ENCODE data around the gene MACF1.

MACF1 gene

DNA sequence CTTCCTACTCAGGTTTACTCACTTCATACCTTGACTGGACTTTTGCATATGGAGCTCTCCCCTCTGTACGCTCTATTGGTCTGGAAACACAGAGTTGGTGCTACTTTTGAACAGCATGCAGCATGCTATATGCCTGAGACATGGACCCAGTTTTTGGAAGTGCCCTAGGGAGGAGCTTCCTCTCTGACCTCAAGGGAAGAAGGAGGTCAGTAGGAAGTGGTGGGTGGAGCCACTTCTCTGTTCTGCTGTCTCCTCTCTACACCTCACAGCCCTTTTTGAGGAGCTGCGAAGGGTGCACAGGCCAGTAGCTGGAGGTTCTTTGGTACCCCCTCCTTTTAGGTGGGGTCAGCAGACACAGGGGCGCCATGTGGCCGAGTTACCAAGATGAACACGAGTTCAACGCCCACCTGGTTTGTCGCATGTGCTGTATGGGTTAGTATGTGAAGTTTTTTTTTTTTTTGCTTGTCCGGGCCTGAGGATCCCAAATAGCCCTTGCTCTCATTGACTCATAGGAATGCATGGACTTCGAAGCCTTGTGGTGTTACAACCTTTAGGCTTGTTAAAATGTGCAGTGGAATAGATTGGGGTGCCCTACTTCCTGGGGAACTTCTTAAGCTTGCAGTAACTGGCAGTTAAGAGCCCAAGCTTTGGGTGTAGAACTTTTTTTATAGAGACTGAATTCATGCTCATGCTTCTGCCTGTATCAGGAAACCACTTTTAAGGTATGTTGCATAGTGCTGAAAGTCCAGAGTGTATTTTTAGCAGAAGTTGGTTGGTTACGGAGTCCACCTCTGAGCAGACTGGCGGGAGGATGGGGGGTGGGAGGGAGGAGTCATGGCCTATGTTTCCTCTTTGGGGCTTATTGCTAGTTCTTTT is 10.7 kb downstream of the MACF1 start:
- peak; percentile 36 for DNase-seq

DNA sequence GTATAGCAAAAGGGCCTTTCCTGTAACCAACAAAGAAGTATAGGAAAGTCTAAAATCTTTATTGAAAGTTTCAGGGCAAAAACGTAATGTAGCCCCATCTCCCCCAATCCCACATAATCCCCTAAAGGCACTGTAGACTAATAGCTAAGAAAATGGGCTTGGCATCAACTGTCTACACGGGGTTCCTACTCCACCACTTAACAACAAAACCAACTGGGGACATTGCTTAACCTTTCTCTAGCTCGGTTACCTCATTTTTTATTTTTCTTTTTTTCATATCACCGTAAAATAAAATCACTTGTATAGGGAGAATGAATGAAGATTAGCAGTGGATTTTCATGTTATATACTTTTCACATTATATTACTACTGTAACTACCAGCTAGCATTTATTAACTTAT is 12.3 kb downstream of the MACF1 start:
- no peak for DNase-seq

DNA sequence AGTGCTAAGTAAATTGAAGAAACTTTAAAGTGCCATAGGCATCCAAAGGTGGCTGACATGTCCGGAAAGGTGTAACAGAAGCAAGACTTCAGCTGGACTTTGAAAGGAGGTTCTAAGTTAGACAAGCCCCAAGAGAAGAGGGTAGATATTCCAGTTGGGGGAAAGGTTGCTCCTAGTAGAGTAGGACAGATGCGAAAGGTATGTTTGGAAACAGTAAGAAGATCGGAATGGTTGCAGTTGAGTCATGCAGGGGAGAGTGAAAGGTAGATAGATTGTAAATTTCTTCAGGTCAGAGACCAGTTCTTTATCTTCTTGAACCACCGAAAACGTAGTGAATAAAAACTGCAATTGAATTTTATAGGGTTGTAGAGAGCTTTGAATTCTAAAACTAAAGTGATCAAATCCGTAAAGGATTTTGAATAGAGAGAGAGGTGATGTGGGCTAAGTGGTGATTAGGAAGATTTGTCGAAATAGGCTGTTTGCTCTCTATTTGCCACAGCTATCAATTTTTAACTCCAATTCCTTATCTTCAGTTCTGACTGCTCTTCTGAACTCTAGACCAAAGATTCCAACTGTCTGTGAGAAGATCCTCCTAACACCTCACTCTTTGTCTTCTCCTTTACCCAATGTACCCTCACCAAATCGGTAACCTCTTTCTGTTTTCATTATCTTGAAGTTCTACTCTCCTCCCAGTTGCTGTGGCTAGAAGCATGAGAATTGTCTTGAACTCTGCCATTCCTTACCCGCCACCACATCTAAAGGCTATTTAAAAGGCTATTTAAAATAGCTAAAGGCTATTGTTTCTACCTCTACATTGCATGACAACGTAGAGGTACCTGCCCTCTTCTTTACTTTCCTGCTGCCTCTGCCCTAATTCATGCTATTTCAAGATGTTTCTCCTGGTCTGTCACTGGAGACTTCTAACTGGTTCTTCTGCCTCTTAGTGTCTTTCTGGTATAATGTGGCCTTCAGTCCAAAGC is 16.7 kb downstream of the MACF1 start:
- DNase-seq, result no peak

DNA sequence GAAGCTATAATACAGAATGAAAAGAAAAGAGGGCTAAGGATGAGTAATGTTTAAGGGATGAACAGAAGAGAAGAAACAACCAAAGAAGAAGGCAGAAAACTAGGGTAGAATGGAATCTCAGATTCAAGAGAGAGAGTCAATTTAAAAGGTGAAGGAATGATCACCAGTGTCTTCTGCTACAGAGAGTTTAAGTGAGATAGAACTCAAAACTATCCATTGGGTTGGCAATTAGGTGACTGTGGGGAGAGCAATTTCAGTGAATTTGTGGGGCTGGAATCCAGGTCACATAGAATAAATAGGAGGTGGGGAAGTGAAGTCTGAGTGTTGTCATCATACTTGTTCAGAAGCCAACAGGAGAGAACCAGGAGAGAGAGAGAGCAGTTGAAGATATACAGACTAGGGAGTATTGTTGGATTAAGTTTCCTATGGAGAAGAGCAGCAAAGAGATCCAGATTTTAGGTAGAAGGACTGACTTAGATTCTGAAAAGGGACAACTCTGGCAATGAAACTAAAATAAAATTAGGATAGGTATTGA is 19.9 kb downstream of the MACF1 start:
- no peak for DNase-seq

DNA sequence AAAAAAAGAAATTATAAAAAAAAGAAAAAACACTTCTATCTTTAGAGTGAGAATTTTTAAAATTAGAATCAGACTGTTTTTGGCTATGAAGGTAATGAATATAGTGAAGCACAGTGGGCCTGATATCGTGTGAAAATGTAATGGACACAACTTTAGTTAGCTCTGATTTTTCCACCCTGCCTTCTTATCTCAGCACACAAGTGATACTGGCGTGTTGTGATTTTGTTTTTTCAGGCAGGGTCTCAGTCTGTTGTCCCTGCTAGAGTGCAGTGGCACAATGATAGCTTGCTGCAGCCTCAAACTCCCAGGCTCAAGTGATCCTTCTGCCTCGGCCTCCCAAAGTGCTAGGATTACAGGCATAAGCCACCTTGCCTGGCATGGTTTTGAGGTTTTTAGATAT is 22.3 kb downstream of the MACF1 start:
- no peak for DNase-seq

DNA sequence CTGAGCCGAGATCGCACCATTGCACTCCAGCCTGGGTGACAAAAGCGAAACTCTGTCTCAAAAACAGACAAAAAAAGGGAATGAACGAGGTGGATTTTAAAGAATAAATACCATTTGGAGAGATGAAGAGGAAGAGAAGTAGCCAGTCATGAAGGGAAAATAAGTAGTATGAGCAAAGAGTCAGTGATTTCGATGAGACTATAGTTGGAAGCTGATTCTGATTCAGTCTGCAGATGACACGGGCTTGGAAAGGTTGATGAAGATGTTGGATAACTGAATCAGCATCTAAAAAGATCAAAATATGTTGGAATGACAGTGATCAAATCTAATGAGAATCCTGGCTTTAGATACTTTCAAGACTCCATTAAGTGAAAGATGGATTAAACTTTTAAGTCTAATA is 23.8 kb downstream of the MACF1 start:
- DNase-seq, result no peak

DNA sequence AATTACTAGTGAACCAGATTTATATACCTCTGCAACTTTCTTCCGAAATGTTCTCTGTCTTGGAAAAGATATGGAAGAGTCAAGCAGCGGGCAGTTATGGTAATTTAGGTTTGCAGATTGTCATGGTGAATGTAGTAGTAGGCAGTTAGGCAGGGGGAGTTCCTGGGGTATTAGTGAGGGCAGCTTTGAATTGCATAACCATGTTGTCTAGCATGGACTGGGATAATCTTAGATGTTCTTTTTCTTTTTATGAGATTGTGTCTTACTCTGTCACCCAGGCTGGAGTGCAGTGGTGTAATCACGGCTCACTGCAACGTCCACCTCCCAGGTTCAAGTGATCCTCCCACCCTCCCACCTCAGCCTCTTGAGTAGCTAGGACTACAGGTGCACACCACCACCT is 25.0 kb downstream of the MACF1 start:
- no peak for DNase-seq

DNA sequence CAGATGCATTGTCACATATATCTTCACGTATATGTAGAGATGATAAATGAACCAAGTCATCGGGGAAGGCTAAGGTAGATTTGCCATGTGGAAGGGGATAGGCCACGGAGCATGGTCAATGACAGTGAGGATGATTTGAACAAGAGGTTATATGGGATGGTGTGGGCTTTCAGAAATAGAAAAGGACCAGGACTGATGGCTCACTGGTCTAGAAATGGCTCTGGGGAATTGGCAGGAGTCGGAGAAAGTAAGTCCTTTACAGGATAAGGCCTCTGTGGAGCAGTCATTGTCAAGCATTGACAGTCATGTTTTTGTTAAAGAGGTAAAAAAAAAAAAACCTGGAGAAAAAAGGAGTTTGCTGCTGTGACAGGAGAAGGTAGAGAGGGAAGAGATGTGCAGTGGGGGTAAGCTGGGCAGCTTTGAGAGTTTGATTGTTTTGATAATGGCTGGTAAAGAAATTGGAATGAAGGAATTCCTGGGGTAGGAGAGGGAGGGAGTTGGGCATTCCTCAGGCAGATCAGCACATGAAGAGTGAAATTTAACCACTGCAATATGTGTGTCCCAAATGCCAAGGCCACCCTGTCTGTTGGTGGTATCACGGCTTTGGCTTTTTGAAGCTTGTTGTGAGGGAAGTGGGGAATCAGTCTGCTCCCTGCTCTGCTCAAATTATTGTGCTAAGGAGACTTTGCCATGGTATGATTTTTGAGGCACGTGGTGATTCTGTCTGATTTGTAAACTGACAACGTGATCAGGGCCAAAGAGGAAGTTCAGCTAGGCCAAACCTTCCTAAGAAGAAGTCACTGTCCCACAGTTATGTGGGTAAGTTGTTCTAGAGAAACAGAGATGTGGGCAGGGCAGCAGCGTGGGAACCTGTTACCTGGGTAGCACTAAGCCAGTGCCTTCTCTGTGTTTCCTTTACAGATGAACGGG is 26.0 kb downstream of the MACF1 start:
- peak; percentile 11 for DNase-seq

DNA sequence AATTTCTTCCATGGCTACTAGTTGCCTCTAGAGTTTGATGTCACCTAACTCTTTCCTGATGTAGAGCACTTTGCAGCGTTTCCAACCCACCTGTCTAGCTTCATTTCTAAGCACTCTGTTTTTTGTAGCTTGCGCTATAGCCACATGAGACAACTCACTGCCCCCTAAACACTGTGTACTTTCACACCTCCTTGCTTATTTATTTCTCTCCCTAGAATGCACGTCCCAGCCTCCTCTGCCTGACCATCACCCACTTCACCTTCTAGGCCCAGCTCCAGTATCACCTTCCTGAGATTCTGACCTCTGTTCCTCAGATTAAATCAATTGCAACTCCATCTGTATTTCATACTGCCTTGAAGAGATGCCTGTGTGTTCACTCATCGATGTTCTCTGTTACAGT is 32.5 kb downstream of the MACF1 start:
- no peak for DNase-seq

DNA sequence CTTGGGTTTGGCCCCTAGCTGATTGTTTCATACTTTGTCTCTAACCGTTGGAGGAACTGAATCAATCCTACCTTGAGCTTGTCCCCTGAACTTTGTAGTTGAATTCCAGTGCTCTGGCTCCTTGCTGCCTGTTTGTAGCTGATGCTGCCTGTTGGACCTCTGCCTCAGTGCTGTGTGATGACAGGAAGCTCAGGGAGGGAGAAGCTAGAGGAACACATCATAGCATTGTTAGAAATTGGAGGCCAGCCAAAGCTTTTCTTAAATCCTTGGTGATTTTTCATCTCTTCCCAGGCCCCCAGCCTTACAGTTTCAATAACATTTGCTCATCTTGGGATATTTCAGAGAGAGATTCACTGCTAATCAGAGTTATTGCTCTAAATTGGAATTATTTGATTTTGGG is 34.0 kb downstream of the MACF1 start:
- no peak for DNase-seq

DNA sequence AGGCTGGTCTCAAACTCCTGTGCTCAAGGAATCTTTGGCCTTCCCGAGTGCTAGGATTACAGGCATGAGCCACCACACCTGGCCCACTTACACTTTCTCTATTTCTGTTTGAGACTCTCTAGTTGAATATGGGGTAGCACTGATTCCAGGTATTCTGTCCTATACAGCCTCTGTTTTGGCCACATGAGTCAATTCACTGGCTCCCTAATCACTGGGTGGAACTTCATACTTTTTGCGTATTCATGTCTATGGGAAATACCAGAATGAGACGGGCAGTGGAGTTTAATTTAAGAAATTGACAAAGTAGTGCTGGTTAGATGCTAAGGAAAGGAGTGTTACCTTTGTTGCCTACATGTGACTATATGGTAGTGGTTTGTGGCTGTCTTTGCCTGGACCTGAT is 35.5 kb downstream of the MACF1 start:
- DNase-seq, result no peak

DNA sequence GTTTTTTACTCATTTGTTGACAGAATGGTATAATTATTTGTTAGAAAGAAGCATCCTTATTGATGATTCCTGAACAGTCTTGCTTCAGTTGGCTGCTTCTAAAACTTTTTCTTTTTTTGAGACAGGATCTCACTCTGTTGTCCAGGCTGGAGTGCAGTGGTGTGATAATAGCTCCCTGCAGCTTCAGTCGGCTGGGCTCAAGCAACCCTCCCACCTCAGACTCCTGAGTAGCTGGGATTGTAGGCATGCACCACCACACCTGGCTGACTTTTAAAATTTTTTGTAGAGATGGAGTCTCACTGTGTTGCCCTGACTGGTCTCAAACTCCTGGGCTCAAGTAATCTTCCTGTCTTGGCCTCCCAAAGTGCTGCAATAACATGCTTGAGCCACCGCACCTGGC is 38.8 kb downstream of the MACF1 start:
- no peak for DNase-seq

DNA sequence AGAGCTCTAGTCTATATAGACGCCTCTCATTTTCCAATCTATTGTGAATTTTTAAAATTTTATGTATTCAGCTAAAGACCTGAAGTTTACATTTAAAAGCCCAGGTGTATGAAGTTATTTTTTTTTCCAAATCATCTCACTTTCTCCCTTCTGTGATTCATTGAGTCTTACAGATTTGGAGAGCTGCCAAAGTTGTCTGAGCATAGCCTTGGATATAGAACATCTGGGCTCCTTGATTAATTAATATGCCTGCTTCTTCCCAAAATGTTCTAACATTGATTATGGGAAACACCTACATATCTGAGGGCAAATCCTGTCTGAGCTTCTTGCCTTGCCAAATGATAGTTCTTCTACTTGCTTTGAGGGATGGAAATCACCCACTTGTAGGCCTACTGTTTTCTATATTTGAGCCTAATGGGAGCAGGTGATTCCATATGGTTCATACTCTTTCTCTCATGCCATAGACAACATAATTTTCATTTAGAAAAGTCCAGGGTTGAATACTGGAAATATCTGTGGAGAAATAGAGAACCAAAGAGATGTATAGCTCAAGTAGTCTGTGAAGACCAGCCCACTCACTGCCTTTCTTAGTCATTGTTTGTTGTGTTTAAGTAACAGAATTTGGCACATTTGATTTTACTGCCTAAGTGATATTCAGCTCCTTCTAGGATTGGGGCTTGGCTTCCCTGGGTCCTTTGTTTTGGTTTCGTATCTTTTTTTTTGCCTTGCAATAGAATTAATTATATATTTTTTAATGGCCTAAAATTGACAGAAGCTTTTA is 46.2 kb downstream of the MACF1 start:
- no peak for DNase-seq

DNA sequence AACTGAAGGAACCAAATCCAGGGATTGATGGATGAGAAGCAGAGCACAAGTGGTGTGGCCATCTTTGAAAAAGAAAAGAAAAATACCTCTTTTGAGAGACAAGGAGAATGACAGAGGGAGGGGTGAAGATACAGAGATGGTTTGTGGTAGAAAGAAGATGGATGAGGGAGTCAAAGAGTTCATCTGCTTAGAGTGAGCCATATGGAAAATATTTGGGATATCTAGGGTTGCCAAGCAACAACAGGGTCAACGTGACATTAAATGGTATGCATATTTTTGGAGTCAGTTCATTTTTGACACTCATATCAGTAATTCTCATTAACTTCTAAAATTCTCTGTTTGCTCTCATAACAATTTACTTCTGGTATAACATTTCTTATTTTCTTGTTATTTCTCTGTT is 50.7 kb downstream of the MACF1 start:
- DNase-seq, result no peak

DNA sequence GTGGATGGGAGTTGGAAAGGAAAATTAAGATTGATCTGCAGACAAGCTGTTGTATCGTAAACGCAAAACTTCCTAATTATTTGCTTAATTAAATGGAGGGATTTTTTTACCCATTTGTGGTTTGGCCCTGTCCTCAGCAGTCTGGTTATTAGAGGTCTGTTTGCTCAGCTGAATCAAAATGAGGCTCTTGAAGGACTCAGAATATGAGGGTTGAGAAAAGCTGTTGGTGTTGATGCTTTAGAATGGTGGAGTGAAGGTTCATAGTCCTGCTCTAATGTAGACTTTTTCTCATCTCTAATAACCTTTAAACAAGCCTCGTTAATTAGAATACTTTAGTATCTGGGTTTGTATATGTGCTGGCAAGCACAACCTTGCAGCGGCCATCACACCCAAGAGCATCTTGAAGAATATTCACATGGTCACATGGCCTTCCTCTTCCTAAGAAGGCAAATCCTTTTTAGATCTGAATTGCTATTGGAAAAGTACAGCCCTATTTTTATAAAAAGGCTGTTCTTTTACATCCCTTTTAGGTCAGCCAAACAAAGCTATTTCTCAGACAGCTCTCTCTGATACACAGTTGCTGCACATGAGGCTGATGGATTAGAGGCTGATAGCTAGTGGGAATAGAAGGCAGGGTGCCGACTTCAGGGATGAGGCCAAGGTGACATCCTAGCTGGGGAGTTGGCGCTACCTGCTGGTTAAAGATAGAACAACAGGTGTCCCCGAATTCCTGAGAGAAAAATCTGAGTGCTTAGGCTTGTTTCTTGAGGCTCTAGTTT is 53.8 kb downstream of the MACF1 start:
- DNase-seq, result peak; percentile 65

DNA sequence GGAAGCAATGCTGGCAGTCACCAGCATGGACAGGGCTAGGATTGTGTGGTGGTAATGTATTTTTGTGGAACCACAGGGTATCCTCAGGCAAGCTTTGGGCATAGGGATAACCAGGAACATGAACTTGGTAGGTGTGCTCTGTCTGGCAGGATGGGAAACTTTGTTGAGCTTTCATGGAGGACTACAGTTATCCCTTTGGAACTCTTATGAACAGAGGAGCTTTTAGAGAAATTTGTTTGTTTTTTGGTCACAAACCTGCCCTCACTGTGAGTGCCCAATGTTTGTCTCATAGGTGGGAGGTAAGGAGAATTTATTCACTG is 54.4 kb downstream of the MACF1 start:
- DNase-seq, result no peak

DNA sequence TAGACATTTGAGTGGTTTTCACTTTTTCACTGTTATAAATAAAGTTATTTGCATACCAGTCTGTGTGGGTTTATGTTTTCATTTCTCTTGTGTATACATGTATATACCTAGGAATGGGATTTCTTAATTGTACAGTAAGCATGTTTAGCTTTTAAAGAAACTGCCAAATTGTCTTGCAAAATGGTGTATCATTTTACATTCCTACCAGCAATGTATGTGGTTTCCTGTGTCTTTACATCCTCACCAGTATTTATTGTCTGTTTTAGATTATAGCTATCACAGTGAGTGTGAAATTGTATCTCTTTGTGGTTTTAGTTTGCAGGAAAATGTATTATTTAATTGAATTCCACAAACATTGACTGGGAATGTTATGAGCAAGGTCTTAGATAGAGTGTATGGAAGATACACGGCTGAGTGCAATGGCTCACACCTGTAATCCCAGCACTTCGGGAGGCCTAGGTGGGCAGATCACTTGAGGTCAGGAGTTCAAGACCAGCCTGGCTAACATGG is 57.3 kb downstream of the MACF1 start:
- DNase-seq, result no peak

DNA sequence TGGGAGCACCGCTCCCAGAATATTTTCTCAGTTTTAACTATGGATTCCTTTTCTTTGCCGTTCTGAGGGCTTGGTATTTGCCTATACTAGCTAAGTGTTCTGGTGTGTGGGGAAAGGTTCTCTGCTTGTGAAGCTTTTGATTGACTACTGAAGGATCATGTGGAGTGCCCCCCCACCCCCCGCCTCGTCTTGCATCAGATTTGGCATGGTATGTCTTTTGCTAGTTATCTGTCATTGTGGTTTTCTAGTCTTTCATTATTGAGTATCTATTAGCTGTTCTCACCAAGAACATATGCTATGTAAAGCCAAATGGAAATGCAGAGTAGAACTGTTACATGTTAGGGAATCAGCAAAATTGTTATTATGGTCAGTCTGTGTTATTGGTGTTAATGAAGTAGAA is 58.3 kb downstream of the MACF1 start:
- DNase-seq, result no peak

DNA sequence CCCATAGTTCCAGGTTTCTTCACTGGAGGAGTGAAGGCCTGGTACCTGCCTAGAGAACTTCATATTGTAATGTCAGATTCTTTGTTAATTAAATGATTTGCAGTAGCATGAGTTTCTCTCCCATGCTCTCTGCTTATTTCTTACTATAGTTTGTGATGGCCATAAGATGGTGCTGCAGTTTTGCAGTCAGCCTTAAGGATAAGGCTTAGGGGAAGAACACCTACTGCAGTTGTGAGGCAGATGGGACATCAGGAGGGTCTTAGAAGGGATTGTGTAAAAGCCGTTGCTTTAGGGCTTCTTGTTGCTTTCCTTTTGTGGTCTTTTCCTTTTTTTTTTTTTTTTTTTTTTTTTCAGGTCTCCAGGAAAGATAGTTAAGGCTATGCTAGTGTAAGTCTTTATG is 61.8 kb downstream of the MACF1 start:
- no peak for DNase-seq

DNA sequence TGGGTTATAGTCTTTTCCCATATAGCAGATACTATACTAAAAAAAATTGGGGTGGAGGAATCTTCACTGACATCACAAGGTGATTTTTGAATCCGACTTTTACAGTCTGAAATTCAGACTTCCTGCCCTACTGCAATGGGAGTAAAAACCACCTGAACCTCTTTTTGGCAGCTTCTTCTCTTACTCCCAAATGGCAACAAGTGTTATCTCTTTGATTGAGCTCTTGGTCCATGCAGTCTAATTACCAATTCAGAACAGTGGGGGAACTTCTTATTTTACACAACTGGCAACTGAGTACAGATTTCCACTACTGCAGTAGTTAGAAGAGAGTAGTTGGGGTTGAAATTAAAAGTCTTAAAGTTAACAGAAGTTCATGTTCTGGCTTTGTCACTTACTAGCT is 62.3 kb downstream of the MACF1 start:
- no peak for DNase-seq

DNA sequence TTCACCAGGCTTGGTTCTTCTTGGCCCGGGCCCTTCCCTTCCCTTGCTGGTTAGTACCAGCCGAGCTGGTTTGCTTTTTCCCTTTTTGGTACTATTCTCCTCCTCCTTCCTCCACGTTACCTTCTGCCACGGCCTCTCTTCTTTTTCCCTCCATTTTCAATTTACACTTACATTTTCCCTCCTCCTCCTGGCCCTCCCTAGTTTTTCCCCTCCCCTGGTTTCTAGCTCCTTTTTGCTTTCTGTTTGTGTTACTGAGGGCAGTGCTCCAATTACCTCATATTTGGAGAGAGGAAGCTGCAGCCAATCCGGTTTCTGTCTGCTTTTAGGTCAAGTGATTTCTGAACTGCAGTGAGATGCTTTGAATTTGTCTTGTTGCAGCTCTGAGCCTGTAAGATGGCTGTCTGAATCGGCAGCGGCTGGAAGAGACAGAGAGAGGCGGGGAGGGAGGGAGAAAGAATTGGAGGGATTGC is 63.7 kb downstream of the MACF1 start:
- no peak for DNase-seq

Measured in activated T-cell treated with anti-CD3 and anti-CD28 coated beads for 4 hours (primary cell).